Gastroesophageal sphincter (tissue), 4 donors: ENCODE data around the gene ASB2. TPM values are rescaled to one million over a fixed set of nuclear protein-coding genes. Genes with fewer than 3 reads are reported as not detected.

ENCODE experiments used
- ATAC-seq: fragments of 150-250 bp; one replicate; pipeline ENCODE4 v1.9.1; 2016; ENCODE audit warnings: mild to moderate bottlenecking, moderate library complexity
- H3K27ac ChIP-seq, 4 donors: fragments of 200-600 bp; sonication (generic) in 3 of 4; 1 replicate in 3 of 4; 2 replicates in 1 of 4; pipeline ENCODE4 v1.5.1; 2016 to 2019
- H3K27me3 ChIP-seq: fragments of 200-600 bp; sonication (generic); one replicate; pipeline ENCODE4 v1.5.1; 2019
- H3K36me3 ChIP-seq, 2 donors: fragments of 200-600 bp; sonication (generic); one replicate each; pipeline ENCODE4 v1.5.1; 2019; ENCODE audit warnings: control low read depth in 1 of 2
- H3K4me1 ChIP-seq, 3 donors: fragments of 200-600 bp; sonication (generic); 1 replicate in 2 of 3; 2 replicates in 1 of 3; pipeline ENCODE4 v1.5.1; 2016 to 2019; ENCODE audit warnings: control low read depth in 2 of 3
- H3K4me3 ChIP-seq, 2 donors: fragments of 200-600 bp; sonication (generic); one replicate each; pipeline ENCODE4 v1.5.1; 2019; ENCODE audit warnings: mild to moderate bottlenecking in 1 of 2, moderate library complexity in 1 of 2
- H3K9me3 ChIP-seq, 3 donors: fragments of 200-600 bp; sonication (generic); one replicate each; pipeline ENCODE4 v1.5.1; 2017 to 2019; ENCODE audit warnings: control low read depth in 2 of 3
- EP300 ChIP-seq: sonication (generic); formaldehyde crosslinking; IDR thresholded peaks from one replicate; pipeline ENCODE4 v1.6.1; 2017; ENCODE audit warnings: antibody characterized with exemption, mild to moderate bottlenecking
- POLR2A ChIP-seq, 2 donors: fragments of 450-650 bp; IDR thresholded peaks; one replicate each; pipeline ENCODE4 v1.6.1; 2017; ENCODE audit warnings: antibody characterized with exemption in 2 of 2, mild to moderate bottlenecking in 2 of 2, moderate library complexity in 1 of 2
- POLR2AphosphoS5 ChIP-seq: sonication (generic); formaldehyde crosslinking; IDR thresholded peaks from one replicate; pipeline ENCODE4 v1.6.1; 2017; ENCODE audit warnings: antibody characterized with exemption
- WGBS, 2 donors: methylation state at CpG; one replicate each; pipeline ENCODE4 v1.1.5; 2018; ENCODE audit warnings: low coverage in 1 of 2; 5-methylcytosine and 5-hydroxymethylcytosine counted together
- total RNA-seq, 4 donors: library from RNA; depleted of rRNA; stranded (reverse); fragments of >200 nt; gene quantifications; one replicate each; pipeline ENCODE4 v1.1.0, GENCODE V29; 2016
- TF ChIP-seq, protein P1 (sequence below), 4 experiments: fragments of 200-600 bp in 2 of 4; fragments of 450-650 bp in 2 of 4; sonication (generic) in 1 of 4; IDR thresholded peaks; one replicate each; pipeline ENCODE4 v1.5.1; 2017 to 2019; ENCODE audit warnings: antibody characterized with exemption in 4 of 4, mild to moderate bottlenecking in 2 of 4, moderate library complexity in 2 of 4

ASB2 gene
- total RNA-seq, 4 donors from 2014 or later: 118 to 208 (median 120) TPM

DNA sequence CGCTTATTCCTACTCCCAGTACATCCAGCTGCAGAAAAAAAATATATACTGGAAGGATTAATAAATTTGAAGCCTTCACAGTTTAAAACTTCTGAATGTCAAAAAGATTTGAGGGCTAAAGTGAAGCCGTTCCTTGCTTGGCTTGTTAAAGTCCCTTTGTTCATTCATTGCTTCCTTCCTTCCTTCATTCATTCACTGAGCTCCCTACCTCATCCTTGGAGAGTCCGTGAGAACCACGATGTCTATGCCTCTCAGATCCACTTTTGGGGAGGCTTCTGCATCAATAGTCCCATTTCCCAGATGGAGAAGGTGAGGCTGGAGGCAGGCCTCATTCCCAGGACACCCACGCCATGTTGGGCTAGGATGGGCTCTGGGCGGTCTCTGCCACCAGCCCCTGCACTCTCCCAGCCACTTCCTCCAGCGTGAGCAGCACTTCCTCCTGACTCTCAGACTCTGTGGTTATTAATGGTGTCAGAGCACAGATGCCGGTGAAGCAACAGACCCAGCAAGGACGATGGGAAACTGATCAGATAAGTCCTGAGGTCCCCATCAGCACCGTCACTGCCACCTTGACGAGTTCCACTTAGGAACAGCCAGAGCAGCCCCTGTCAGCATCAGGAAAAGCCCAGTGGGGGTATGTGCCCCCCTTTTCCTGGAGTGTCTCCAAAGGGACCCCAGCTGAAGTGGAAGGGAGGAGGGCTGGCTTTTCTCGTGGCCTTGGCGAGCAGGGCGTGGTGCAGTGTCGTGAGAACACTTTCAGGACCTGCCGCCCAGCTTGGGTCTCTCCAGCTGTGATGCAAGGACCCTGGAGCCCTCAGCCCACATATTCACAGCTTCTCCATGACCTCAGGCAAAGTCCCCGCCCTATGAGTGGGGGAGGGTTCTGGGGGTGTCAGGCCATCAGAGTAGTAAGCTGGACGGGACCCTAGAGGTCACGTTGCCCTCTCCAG is 21.2 kb downstream of the ASB2 start:
- no peaks in the 10 kb centered on the region for H3K9me3 ChIP-seq
- TF ChIP-seq POLR2A (IDR thresholded peaks at IDR 0.05): no peak
- no peak for TF ChIP-seq POLR2AphosphoS5
- TF ChIP-seq, protein P1, sequence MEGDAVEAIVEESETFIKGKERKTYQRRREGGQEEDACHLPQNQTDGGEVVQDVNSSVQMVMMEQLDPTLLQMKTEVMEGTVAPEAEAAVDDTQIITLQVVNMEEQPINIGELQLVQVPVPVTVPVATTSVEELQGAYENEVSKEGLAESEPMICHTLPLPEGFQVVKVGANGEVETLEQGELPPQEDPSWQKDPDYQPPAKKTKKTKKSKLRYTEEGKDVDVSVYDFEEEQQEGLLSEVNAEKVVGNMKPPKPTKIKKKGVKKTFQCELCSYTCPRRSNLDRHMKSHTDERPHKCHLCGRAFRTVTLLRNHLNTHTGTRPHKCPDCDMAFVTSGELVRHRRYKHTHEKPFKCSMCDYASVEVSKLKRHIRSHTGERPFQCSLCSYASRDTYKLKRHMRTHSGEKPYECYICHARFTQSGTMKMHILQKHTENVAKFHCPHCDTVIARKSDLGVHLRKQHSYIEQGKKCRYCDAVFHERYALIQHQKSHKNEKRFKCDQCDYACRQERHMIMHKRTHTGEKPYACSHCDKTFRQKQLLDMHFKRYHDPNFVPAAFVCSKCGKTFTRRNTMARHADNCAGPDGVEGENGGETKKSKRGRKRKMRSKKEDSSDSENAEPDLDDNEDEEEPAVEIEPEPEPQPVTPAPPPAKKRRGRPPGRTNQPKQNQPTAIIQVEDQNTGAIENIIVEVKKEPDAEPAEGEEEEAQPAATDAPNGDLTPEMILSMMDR (IDR thresholded peaks at IDR 0.05): no peak
- TF ChIP-seq EP300: no peak
- no peaks in the 10 kb centered on the region for H3K27me3 ChIP-seq
- WGBS, 2 donors: 65 to 69% methylated on average over 8 to 10 of the region's 19 CpGs
- no peak overlapping the region for H3K4me3 ChIP-seq
- ATAC-seq: no peak
- peaks cover 11 to 91% (median 31%) of the 10 kb centered on the region in 3 donors for H3K4me1 ChIP-seq
- peaks cover 0 to 11% of the 10 kb centered on the region in 2 donors for H3K36me3 ChIP-seq
- peak overlapping the region; percentile 3 to 84 (median 80) for H3K27ac ChIP-seq

DNA sequence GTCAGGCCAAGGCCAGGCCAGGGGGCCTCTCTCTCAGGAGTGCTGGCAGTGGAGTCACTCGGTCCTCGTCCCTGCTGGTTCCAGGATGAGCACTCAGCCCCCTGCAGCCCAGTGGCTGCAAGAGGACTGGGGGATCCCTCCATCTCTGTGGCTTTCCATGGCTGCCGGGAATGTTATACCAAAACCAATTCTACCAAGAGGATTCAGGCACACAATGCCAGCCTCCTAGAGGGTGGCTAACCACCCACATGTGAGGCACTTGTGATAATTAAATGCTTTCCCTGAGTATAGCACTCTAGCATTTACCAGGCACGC is 21.9 kb downstream of the ASB2 start:
- TF ChIP-seq, protein P1 (IDR thresholded peaks at IDR 0.05): no peak
- TF ChIP-seq POLR2AphosphoS5: no peak
- TF ChIP-seq EP300: no peak
- TF ChIP-seq POLR2A (IDR thresholded peaks at IDR 0.05): no peak
- H3K27ac ChIP-seq: peak overlapping the region; percentile 4 to 84 (median 80)
- no peaks in the 10 kb centered on the region for H3K27me3 ChIP-seq
- peaks cover 0 to 18% of the 10 kb centered on the region in 2 donors for H3K36me3 ChIP-seq
- H3K4me1 ChIP-seq: peaks cover 11 to 84% (median 29%) of the 10 kb centered on the region in 3 donors
- no peak overlapping the region for H3K4me3 ChIP-seq
- no peaks in the 10 kb centered on the region for H3K9me3 ChIP-seq
- 88 to 100% methylated on average over 1 of the region's 4 CpGs for WGBS, 2 donors
- no peak for ATAC-seq

DNA sequence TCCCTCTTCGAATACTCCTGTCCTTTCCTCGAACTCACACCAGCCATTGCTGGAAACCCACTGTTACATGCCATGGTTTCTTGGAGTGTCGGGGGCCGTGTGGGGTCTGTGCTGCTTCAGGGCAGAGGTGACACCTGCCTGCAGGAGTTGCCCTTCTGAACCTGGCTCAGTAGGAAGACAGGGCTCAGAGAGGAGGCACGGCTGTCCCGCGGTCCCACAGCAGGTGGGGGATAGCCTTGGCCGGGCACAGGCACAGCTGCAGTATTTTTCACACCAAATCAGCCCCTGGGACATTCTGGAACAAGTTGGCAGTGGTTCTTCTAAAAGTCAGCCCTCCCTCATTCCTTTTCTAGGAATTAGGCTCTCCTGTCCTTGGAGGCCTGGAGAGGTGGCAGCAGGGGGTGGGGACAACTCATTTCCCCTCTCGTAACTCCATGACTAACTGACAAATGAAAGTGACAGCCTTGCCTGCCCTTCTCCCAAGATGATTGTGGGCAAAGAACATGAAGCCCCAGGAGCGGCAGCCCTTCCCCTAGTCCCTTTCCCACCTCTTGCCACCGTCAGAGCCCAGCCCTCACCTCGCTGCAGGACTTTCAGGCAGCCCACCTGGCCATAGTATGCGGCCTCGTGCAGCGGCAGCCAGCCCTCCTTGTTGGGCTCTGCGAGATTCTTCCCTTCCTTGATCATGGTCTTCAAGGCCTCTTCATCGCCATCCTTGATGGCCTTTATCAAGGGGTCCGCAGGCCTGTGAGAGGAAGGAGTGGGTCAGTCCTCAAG is 22.4 kb downstream of the ASB2 start:
- 56 to 60% methylated on average over 2 to 5 of the region's 18 CpGs for WGBS, 2 donors
- no peak overlapping the region for H3K4me3 ChIP-seq
- no peak for TF ChIP-seq EP300
- TF ChIP-seq POLR2AphosphoS5: peak; percentile 44
- H3K27ac ChIP-seq: peak overlapping the region; percentile 4 to 84 (median 80)
- no peak for ATAC-seq
- H3K9me3 ChIP-seq: no peaks in the 10 kb centered on the region
- no peaks in the 10 kb centered on the region for H3K27me3 ChIP-seq
- peaks cover 11 to 79% (median 24%) of the 10 kb centered on the region in 3 donors for H3K4me1 ChIP-seq
- H3K36me3 ChIP-seq: peaks cover 0 to 24% of the 10 kb centered on the region in 2 donors

DNA sequence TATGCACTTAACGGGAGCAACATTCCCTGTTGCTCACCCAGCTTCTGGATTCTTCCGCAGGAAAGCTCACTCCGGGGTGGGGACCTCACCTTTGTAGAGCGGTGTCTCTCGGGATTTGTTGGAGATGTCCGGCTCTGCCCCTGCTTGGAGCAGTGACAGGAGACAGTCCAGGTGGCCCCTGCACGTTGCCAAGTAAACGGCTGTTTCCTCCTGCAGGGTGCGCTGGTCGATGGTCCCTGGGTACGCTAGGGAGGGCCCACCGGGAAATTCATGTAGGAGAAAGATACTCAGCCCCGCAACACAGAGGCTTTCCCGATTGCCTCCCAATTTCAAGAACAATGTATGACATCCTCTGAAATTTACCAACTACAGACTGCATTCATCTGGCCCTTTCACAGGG is 23.1 kb downstream of the ASB2 start:
- Histone ChIP-seq H3K4me1 (peaks cover 11 to 72% (median 23%) of the 10 kb centered on the region in 3 donors), H3K27ac (peak overlapping the region; percentile 4 to 84 (median 80)), H3K36me3 (peaks cover 0 to 30% of the 10 kb centered on the region in 2 donors), H3K27me3 (no peaks in the 10 kb centered on the region), H3K4me3 (no peak overlapping the region), H3K9me3 (no peaks in the 10 kb centered on the region)
- WGBS, 2 donors: 25% methylated on average over 7 of the region's 14 CpGs; no CpG with 5 or more reads in 1 of the 2 donors
- no peak for TF ChIP-seq POLR2A (IDR thresholded peaks at IDR 0.05)
- TF ChIP-seq, protein P1 (IDR thresholded peaks at IDR 0.05): peak in 2 of 4 experiments; percentile 23 to 43
- peak; percentile 18 for TF ChIP-seq POLR2AphosphoS5
- no peak for ATAC-seq

DNA sequence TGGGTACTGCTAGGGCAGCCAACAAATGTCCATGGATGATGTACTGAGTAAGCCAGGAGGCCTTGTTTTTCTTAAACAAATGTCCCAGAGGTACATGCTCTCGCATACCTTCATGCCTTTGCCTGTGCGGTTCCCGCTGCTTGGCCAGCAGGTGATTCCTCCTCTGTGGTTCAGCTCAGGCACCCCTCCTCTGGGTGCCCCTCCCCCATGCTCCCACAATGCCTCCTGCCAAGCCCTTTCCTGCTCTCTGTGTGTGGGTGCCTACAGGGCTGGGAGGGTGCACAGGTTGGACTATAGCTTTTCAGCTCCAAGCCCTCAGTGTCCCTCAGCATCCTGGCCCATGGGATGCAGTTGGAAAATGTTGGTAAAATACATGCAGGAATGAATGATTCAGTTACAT is 23.5 kb downstream of the ASB2 start:
- Histone ChIP-seq H3K27me3 (no peaks in the 10 kb centered on the region), H3K4me1 (peaks cover 11 to 68% (median 23%) of the 10 kb centered on the region in 3 donors), H3K9me3 (no peaks in the 10 kb centered on the region), H3K27ac (peak overlapping the region in 3 of 4 donors; percentile 80 to 84 (median 81)), H3K36me3 (peaks cover 0 to 34% of the 10 kb centered on the region in 2 donors), H3K4me3 (no peak overlapping the region)
- peak; percentile 13 for ATAC-seq
- TF ChIP-seq, protein P1 (IDR thresholded peaks at IDR 0.05): no peak
- TF ChIP-seq EP300 (no peak), POLR2A (IDR thresholded peaks at IDR 0.05) (no peak), POLR2AphosphoS5 (no peak)
- no CpG with 5 or more reads among the region's 3 CpGs for WGBS, 2 donors
